HEK293 (cell line): ENCODE measurements around the gene LACC1.

Experiments
- AEBP2 ChIP-seq: fragments of 450-650 bp; formaldehyde crosslinking; IDR thresholded peaks from 2 replicates; pipeline ENCODE4 v1.5.1; 2016; ENCODE audit warnings: missing biosample characterization, missing genetic modification characterization, borderline replicate concordance
- GLIS2 ChIP-seq: fragments of 450-650 bp; formaldehyde crosslinking; IDR thresholded peaks from 2 replicates; pipeline ENCODE4 v1.5.1; 2016; ENCODE audit warnings: missing biosample characterization, missing genetic modification characterization
- HOXA7 ChIP-seq: sonication (generic); formaldehyde crosslinking; IDR thresholded peaks from 2 replicates; pipeline ENCODE4 v1.8.1; 2022; ENCODE audit warnings: missing genetic modification reagents, borderline replicate concordance
- PRDM1 ChIP-seq: fragments of 450-650 bp; formaldehyde crosslinking; IDR thresholded peaks from 2 replicates; pipeline ENCODE4; 2016; ENCODE audit warnings: missing biosample characterization, missing genetic modification characterization
- SP7 ChIP-seq: fragments of 450-650 bp; formaldehyde crosslinking; IDR thresholded peaks from 2 replicates; pipeline ENCODE4 v1.5.1; 2016; ENCODE audit warnings: missing biosample characterization, missing genetic modification characterization
- ZBTB7A ChIP-seq: fragments of 450-650 bp; formaldehyde crosslinking; IDR thresholded peaks from 2 replicates; pipeline ENCODE4 v1.5.1; 2016; ENCODE audit warnings: low read depth, missing biosample characterization, missing genetic modification characterization
- ZNF18 ChIP-seq: fragments of 450-650 bp; formaldehyde crosslinking; IDR thresholded peaks from 2 replicates; pipeline ENCODE4 v1.5.1; 2016; ENCODE audit warnings: missing biosample characterization, missing genetic modification characterization
- ZNF19 ChIP-seq: fragments of 450-650 bp; formaldehyde crosslinking; IDR thresholded peaks from 2 replicates; pipeline ENCODE4; 2016; ENCODE audit warnings: missing biosample characterization, missing genetic modification characterization, low read depth
- ZNF202 ChIP-seq: fragments of 450-650 bp; formaldehyde crosslinking; IDR thresholded peaks from 2 replicates; pipeline ENCODE4 v1.5.1; 2016; ENCODE audit warnings: missing biosample characterization, missing genetic modification characterization, borderline replicate concordance
- ZNF239 ChIP-seq: fragments of 450-650 bp; formaldehyde crosslinking; IDR thresholded peaks from 2 replicates; pipeline ENCODE4 v1.5.1; 2016; ENCODE audit warnings: missing biosample characterization, missing genetic modification characterization
- ZNF24 ChIP-seq: fragments of 450-650 bp; formaldehyde crosslinking; IDR thresholded peaks from 2 replicates; pipeline ENCODE4 v1.5.1; 2016; ENCODE audit warnings: missing biosample characterization, missing genetic modification characterization
- ZNF292 ChIP-seq: fragments of 450-650 bp; formaldehyde crosslinking; IDR thresholded peaks from 2 replicates; pipeline ENCODE4 v1.5.1; 2016; ENCODE audit warnings: low read depth, missing biosample characterization, missing genetic modification characterization, borderline replicate concordance
- ZNF426 ChIP-seq: fragments of 450-650 bp; formaldehyde crosslinking; IDR thresholded peaks from 2 replicates; pipeline ENCODE4 v1.5.1; 2017; ENCODE audit warnings: missing biosample characterization, missing genetic modification characterization, mild to moderate bottlenecking, inconsistent platforms, moderate library complexity
- ZNF488 ChIP-seq: fragments of 450-650 bp; formaldehyde crosslinking; IDR thresholded peaks from 2 replicates; pipeline ENCODE4 v1.5.1; 2016; ENCODE audit warnings: missing biosample characterization, missing genetic modification characterization
- ZNF518A ChIP-seq: fragments of 450-650 bp; formaldehyde crosslinking; conservative IDR thresholded peaks from 2 replicates; pipeline ENCODE4 v1.5.1; 2016; ENCODE audit warnings: low read depth, missing biosample characterization, missing genetic modification characterization
- ZNF548 ChIP-seq: fragments of 450-650 bp; formaldehyde crosslinking; IDR thresholded peaks from 2 replicates; pipeline ENCODE4 v1.5.1; 2016; ENCODE audit warnings: missing biosample characterization, missing genetic modification characterization
- ZNF549 ChIP-seq: fragments of 450-650 bp; IDR thresholded peaks from 2 replicates; pipeline ENCODE4 v1.5.1; 2018; ENCODE audit warnings: missing biosample characterization, missing genetic modification characterization, mild to moderate bottlenecking, inconsistent platforms, moderate library complexity
- ZNF707 ChIP-seq: fragments of 450-650 bp; formaldehyde crosslinking; IDR thresholded peaks from 2 replicates; pipeline ENCODE4 v1.5.1; 2016; ENCODE audit warnings: missing biosample characterization, missing genetic modification characterization
- ZSCAN4 ChIP-seq: fragments of 450-650 bp; formaldehyde crosslinking; IDR thresholded peaks from 2 replicates; pipeline ENCODE4 v1.5.1; 2017; ENCODE audit warnings: missing biosample characterization, missing genetic modification characterization
- TF ChIP-seq, protein P1 (sequence below): fragments of 450-650 bp; formaldehyde crosslinking; IDR thresholded peaks from 2 replicates; pipeline ENCODE4 v1.5.1; 2016; ENCODE audit warnings: missing biosample characterization, missing genetic modification characterization
- TF ChIP-seq, protein P2 (sequence below): fragments of 450-650 bp; formaldehyde crosslinking; IDR thresholded peaks from 2 replicates; pipeline ENCODE4 v1.5.1; 2016; ENCODE audit warnings: missing biosample characterization, missing genetic modification characterization

LACC1 gene

DNA sequence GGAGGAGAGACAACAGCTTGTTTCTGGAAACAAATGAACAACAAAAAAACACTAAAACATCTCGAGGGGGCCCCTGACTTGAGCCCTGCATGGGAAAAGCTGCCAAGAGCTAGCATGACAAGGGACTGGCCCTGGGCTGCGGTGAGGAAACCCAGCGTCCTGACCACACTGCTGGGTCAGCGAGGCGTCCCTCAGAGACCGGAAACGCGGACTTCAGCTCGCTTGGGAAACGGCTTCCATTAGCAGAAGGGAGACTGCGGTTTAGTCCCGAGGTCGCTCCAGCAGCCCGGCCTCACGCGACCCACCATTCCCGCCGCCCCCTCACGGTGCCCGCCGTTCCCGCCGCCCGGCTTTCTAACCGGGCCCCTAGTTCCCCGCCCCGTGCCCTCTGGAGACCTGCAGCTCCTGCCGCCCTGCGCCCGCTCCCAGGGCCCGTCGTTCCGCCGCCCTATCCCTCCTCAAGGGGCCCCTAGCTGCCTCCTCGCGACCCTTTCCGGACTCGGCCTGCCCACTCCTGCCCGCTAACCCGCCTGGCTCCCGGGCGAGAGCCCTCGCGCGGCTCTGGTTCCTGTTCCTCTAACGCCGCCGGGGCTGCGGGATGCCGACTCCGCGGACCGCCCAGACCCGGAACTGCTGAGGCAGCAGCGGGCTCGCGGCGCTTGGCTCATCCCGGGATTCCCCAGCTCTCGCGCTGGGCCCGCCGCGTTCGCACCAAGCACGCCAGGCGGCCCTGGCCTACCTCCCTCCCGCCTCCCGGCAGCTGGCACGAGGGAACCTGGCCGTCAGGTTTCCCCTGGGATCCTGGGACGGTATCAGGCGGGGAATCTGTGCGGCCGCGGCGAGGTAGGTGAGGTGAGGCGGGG, 581 bp upstream of the LACC1 start, which contains the start of gene CCDC122 (continued):
- TF ChIP-seq ZNF292 (tag by site-specific recombination) = no peak
- TF ChIP-seq ZNF18 (tag by site-specific recombination) = no peak
- no peak for TF ChIP-seq AEBP2 (tag by site-specific recombination)
- 0 out of 2 replicates have a peak, but pooled peaks have one; percentile 12 for TF ChIP-seq ZBTB7A (tag by site-specific recombination)
- TF ChIP-seq ZSCAN4 (tag by site-specific recombination) = no peak
- TF ChIP-seq GLIS2 (tag by site-specific recombination) = peak; percentile 67; the same call in 1 of the 2 replicates
- no peak for TF ChIP-seq ZNF239
- TF ChIP-seq PRDM1 (tag by site-specific recombination) = no peak
- TF ChIP-seq, protein P1, sequence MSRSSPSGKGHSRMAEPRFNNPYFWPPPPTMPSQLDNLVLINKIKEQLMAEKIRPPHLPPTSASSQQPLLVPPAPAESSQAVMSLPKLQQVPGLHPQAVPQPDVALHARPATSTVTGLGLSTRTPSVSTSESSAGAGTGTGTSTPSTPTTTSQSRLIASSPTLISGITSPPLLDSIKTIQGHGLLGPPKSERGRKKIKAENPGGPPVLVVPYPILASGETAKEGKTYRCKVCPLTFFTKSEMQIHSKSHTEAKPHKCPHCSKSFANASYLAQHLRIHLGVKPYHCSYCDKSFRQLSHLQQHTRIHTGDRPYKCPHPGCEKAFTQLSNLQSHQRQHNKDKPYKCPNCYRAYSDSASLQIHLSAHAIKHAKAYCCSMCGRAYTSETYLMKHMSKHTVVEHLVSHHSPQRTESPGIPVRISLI = no peak
- TF ChIP-seq ZNF707 (tag by site-specific recombination) = 0 out of 2 replicates have a peak, but pooled peaks have one; percentile 4
- TF ChIP-seq ZNF426 (tag by site-specific recombination) = no peak
- TF ChIP-seq ZNF19 (tag by site-specific recombination) = no peak
- TF ChIP-seq, protein P2, sequence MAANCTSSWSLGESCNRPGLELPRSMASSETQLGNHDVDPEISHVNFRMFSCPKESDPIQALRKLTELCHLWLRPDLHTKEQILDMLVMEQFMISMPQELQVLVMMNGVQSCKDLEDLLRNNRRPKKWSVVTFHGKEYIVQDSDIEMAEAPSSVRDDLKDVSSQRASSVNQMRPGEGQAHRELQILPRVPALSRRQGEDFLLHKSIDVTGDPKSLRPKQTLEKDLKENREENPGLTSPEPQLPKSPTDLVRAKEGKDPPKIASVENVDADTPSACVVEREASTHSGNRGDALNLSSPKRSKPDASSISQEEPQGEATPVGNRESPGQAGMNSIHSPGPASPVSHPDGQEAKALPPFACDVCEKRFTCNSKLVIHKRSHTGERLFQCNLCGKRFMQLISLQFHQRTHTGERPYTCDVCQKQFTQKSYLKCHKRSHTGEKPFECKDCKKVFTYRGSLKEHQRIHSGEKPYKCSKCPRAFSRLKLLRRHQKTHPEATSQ (tag by site-specific recombination) = no peak
- no peak for TF ChIP-seq ZNF549
- TF ChIP-seq ZNF518A (tag by site-specific recombination) = no peak
- no peak for TF ChIP-seq ZNF548 (tag by site-specific recombination)
- TF ChIP-seq ZNF488 (tag by site-specific recombination) = no peak
- no peak for TF ChIP-seq ZNF202 (tag by site-specific recombination)
- no peak for TF ChIP-seq HOXA7 (CRISPR knock-in tag)
- peak; percentile 37 for TF ChIP-seq SP7 (tag by site-specific recombination)
- TF ChIP-seq ZNF24 (tag by site-specific recombination) = no peak
